Hematopoietic multipotent progenitor cell treated with erythropoietin and hydrocortisone succinate and interleukin-3 and kit ligand, for 6 days (in vitro differentiated cells): ENCODE measurements around the gene WDR83.

Source experiments
- DNase-seq: peaks from one replicate; pipeline ENCODE4 v3.0.0-alpha.2; 2015

WDR83 gene

DNA sequence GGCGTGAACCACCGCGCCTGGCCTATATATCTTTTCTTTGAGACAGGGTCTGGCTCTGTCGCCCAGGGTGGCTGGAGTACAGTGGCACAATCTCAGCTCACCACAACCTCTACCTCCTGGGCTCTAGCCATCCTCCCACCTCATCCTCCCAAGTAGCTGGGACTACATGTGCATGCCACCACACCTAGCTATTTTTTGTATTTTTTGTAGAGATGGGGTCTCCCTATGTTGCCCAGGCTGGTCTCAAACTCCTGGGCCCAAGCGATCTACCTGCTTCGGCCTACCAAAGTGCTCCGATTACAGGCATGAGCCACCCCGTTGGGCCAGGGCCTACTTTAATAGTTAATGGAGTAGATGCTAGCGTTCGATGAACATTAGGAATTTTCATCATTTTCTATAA lies 53.7 kb downstream of the WDR83 start:
- DNase-seq, result no peak

DNA sequence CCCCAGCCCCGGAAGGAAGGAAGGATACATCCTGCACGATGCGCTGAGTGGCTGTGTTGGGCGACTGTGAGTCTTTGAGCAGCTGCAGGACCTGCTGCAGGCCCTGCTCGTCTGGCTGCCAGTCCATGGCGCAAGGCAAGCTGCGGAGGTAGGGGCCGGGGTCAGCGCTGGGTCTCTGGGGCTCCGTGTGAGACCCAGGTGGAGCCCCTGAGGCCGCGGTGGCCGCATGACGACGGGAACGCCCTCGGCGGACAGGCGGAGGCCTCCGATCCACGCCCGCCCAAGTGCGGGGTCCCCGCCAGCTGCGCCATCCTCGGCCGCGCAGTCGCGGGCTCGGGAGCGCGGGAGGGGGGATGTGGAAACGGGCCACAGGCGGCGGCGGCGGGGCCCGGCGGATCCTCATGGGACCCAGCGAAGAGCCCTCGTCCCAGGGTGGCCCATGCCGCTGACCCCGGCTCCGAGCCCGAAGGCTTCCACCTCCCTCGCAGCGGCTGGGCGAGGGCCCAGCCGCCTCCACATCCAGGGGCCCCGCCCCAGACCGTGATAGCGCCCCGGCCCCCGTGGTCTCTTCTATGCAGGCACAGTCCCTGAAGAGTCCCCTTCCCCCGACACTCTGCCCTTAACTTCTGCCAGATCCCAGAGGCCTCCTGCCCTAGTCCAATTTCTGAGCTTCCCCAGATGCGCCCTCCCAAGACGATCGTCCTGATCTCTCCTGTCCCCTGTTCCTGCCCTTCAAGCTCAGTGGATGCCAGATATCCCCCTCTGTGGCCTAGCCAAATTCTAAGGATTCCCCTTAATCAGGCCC lies 54.4 kb downstream of the WDR83 start:
- peak; percentile 58 for DNase-seq

DNA sequence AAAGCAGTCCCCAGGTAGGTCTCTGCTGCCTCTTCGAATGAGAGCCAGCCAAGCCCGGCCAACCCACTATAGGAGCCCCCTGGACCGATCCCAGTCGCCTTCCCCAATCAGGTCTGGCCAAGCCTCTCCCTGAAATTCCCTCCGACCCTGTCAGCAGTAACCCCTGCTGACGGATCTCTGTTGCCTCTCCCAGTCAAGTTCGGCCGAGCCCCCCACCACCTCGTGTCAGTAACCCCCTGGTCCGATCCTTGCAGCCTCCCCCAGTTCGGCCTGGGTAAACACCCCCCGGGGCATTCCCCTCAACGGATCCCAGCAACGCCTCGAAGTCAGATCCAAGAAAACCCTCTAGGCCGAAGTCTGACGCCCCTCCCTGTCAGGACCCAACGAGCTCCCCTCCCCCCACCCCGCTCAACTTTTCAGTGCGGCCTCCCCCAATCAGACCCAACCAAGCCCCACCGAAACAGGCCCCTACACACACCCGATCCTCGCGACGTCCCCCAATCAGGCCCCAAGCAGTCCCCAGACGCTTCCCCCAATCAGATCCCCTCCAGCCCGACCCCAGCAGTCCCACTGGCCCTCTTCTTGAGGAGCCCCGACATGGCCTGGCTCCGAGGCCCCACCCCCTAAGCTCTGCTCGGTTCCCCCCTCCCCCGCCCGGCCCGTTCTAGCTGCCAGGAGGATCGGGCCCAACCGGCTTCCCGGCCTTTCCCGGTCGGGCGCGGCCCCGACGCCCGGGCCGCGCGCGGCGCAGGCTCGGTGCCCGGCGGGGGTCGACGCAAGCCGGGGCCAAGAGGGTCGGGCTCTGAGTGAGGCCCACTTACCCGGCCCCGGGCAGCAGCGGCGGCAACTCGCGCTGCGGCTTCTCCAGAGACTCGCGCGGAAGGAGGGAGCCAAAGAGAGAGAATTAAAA lies 55.3 kb downstream of the WDR83 start:
- DNase-seq, result peak; percentile 88

GRCh38 chr19:12722566-12723380 lies 56.2 kb downstream of the WDR83 start:
- DNase-seq, result peak; percentile 100

- peak; percentile 51 for DNase-seq
These were observed 56.7 kb downstream of the WDR83 start for GRCh38 chr19:12723381-12723640.

DNA sequence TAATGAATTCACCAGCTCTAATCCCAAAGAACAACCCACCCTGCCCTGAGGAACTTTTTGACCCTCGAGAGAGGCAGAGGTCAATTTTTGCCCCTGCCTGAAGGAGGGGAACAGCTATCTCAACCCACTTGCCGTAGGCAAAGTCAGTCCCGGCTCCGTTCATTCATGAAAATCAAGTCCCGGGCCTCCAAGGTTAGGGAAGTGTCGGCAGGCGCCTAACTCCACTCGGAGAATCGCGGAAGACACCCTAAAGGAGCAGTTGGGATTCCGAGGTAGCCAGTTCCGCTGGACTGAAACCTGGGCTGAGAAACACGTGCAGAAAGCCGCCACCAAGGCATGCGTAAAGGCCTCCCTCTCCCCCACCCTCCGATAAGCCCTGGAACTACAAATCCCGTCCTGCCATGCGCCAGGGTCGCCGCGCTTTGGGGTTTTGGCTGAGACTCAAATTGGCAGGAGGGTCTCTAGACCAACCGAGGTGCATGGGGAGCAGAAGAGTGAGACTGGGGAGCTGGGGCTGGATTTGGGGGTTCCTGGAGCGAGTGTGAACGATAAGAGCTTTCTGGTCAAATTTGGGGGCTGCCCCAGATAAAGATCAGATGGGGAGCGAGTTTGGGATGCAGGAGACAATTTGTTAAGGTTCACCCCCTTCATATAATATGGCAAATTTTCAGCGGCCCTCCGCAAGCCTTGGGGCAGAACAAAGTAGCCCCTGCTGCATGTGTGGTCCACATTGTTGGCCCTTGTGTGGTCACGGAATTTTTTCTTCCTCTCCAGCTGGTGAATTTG lies 57.2 kb downstream of the WDR83 start, which contains the start of gene TNPO2:
TSS of gene TNPO2 (minus strand) at position 292 of the 786 bp plus-strand sequence. CDS start 2,955 bp downstream, outside the sequence.
- peak; percentile 91 for DNase-seq
